Measurements from ENCODE around the gene BTG2.

BTG2 gene

DNA sequence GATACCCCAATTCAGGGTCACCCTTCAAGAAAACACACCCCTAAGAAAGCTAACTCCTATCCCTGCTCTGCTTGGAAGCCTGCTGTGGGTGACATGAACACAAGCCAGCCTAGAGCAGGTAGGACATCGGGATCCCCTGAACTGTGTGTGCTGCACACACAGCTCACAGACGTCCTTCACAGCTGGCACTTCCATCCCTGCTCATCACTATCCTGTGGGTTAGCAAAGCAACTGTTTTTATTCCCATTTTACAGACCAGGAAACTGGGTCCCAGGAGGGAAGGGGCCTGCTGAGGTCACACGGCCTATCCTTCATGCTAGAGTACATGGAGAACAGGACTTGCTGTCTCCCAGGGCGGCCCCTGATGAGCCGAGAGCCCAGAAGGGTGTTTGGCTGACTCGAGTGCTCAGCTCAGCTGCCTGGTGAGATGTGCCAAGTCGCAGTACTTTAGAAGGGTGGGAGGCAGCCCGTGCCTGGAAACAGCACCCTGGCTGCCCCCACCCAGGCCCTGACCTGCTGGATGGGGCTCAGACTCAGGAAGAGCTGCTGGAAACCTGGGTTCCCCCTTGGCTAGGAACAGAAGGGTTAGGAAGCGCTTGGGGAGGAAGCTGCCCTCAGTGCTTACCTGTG, 28.3 kb upstream of the BTG2 start:
- DNase-seq: no peak

DNA sequence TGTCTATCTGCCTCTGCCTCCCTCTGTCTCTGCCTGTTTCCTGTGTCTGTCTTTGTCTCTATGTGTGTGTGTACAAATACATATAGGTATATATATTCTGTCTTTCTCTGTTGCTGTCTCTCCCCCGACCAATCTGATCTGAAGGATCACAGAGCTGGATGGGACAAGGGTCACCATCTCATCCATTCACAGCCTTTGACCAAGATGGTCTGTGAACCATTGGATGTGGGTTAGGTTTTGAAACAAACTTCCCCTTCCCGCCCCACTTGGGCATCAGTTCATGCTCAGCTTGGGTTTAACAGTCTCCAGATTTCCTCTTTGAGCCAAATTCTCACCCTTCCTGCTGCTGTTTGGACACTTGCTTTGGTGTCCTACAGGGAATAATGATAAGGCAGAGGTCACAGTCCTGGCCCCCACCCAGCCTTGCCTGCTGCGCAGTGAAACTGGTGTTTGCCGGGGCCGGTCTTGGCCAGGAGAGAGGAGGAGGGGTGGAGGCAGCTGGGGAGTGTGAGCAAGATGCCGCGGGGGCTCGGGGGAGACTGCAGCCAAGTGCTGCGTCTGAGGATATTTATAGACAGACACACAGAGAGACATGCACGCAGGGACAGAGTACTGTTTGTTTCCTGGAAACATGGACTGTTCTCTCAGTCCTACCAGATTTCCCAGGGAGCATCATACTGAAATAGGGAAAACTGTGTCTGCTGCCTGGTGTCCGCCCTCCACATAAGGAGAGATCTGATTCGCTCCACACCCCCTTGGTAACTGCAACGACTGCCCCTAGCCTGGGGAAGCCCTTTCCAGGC, 27.0 kb upstream of the BTG2 start:
- peak; percentile 88 for DNase-seq

DNA sequence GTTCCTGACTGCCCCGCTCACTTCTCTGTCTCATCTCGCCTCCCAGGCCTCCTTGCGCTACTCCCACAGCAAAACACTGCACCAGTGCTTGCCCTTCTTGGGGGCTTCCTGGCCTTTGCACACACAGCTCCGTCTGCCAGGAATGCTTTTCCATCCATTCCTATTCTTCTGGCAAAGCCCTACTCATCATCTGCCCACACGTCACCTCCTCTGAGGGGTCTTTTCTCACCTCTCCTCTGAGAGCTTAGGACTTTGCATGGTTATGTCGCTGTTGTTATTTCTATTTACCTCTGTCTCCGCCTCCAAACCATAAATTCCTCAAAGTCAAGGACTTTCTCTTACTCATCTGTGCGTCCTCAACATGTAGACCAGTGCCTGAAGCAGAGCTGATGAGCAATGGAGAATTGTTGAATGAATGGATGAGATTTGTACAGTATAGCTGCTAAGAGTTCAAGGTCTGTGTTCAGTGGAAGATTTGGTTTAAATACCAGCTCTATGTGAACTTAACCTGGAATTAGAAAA, 26.4 kb upstream of the BTG2 start:
- DNase-seq: no peak

DNA sequence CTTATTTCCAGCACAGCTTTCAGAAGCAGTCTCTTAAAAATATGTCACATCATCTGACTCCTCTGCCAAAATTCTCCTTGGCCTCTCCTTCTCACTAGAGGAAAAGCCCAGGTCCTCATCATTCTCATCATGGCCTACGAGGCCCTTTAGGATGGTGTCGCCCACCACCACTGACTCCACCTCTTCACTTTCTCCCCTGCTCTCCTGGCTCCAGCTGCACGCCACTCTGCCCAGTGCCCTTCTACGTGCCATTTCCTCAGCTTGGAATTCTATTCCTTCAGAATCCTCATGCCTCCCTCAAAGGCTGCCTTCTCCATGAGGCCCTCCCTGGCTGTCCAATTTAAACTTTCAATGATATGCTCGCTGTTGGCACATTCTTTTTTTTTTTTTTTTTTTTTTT, 25.3 kb upstream of the BTG2 start:
- no peak for DNase-seq

DNA sequence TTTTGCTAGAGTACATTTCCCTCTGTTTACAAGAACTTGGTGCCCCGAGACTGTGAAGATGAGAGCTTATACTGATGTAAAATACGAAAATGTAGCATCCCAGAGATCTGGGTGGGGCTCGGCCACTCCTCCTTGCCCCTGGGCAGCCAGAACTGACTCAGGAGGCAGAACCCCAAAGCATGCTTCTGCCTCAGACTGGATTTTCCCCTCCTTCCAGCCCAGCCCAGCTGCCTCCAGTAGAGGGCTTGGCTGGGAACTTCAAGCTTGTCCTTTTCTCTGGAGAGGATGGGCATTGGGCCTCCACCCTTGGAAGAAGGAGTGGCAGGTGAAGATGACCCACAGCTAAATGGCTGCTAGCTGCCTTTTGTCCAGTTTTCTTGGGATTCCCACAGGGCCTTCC, 24.3 kb upstream of the BTG2 start:
- no peak for DNase-seq

DNA sequence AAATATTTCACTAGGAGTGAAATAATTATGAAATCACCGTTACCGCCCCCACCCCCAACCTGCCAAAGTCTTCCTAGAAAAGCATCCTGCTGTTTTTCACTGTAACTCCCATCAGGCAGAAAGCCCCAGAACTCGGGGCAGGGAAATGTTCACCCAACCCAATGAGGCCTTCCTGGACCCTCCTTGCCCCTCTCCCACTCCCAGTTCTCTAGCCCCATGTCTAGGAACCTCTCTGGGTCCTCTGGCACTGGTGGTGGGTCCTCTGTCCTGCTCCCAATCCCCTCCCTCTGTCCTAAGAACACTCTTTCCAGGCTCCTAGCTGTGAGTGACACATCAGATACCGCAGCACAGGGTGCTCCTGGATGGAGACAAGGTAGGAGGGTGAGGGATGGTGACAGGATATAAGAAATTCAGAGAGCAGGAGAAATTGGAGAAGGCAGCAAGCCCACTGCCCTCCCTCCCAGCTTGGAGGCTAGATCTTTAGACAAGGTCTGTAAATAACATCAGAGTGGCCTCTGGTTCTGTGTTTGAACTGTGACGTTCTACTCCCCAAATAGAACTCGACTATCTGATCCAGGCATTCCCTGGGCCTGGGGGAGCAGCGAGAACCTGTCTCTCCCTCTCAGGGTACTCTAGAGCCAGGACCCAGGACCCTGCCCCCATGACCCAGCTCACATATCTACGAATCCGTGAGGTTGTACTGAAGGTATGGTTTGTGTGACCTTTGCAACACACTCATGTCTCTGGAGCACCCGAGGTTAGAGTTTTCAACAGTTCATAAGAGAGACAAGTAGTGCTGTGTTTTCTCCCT, 23.3 kb upstream of the BTG2 start:
- no peak for DNase-seq

DNA sequence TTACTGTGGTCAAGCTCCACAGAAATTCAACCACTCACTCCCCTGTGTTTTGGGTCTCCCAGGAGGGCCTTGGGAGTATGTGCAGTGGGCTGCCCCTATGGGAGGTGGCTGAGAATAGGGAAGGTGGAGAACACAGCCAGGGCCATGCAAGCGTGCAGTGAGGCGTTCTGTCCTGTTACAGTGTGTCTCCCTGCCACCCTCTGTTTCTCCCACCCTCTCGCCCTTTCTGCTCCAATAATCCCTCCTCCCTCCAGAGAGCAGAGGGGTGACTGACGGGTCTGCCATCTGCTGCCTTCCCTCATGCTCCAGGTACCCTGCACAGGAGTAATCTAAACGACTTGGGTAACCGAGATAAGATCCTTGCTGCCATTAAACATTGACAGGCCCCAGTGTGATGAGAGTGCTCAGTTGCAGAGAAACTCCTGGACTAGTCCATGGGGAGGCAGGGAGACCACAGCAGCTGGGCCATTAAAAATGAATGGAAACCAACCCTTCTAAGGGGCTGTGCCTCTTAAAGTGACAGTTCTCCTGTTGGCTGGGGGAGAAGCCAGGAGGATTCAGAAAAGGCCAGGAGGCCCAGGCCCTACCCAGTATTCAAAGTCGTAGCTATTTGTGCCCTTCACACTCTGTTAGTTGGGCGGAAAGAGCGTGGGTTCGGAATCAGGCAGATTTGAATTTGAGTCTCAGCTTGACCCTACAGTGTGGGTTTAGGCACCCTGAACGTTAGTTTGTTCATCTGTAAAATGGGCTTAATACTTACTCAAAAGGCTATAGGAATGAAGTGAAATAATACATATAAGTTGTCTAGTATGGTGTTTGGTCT, 22.4 kb upstream of the BTG2 start:
- no peak for DNase-seq

DNA sequence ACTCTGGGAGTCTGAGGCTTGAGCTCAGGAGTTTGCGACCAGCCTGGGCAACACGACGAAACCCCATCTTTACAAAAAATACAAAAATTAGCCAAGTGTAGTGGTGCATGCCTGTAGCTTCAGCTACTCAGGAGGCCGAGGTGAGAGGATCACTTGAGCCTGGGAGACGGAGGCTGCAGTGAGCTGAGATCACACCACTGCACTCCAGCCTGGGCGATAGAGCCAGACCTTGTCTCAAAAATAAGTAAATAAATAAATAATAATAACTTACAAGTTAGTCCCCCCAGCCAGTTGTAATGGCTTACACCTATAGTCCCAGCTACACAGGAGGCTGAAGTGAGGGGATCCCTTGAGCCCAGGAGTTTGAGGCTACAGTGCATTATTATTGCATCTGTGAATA, 21.7 kb upstream of the BTG2 start:
- DNase-seq: no peak

DNA sequence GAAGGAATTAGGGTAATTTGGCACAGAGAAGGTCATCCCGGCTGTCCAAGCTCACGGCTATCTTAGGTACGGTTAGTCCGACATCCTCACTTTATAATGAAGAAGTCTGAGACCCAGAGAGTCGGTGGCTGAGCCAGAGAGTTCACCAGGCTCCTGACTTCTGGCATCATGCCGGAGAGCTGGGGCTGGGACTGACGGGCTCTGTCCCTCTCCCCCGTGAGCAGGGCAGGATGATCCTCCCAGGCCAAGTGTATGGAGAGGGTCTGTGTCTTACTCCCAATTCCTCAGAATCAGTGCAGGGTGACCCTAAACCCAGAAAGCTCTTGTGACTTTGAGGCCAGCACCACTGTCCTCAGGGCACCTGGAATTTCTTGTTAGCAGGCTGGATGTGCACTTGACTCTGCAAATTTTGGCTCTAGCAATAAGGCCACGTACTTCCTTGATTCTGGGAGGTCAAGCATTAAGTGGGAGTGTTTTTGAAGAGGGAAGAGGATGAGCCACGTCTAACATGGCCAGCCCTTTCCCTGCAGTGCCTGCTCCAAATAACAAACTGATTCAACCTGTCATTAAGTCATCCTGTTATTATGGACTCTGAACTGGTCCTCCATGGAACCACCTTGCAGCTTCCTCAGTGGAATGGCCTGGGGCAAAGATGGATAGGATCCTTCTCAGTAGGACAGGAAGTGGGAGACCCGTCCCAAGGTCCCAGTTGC, 20.8 kb upstream of the BTG2 start:
- DNase-seq: no peak

DNA sequence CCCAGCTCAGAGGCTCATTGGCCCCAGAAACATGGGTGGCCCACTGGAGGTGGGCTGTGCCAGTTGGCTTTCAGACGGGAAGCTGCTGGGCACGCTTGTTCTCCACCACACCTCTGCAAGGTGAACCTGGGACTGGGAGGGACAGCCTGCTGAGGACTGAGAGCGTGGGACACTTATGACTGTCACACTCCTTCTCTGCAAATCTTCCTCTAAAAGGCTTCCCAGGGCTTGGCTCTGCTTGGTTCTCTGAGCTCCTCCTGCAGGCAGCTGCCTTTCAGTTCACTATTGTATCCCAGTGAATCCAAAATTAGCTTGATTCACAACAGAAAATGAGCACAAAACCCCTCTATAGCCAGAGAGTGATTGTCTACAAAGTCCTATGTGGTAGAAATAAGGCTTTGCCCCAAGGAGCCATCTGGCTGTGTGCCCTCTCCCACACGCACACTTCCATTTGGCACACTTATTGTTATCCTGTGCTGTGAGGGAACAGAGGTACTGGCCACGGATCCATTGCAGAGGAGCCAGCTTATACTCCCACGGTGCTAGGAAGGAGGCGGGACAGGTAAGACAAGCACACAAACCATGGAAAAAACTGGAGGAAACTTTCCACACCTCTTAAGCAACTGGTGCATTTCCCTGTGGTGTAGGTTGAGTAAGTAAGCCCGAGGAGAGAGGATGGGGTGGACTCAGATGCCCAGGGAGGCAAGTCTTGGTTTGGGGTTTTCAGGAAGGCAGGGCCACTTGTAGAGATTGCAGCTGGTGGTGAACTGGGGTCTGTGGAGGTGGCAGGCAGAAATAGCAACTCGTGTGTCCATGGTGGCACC, 18.9 kb upstream of the BTG2 start:
- no peak for DNase-seq

DNA sequence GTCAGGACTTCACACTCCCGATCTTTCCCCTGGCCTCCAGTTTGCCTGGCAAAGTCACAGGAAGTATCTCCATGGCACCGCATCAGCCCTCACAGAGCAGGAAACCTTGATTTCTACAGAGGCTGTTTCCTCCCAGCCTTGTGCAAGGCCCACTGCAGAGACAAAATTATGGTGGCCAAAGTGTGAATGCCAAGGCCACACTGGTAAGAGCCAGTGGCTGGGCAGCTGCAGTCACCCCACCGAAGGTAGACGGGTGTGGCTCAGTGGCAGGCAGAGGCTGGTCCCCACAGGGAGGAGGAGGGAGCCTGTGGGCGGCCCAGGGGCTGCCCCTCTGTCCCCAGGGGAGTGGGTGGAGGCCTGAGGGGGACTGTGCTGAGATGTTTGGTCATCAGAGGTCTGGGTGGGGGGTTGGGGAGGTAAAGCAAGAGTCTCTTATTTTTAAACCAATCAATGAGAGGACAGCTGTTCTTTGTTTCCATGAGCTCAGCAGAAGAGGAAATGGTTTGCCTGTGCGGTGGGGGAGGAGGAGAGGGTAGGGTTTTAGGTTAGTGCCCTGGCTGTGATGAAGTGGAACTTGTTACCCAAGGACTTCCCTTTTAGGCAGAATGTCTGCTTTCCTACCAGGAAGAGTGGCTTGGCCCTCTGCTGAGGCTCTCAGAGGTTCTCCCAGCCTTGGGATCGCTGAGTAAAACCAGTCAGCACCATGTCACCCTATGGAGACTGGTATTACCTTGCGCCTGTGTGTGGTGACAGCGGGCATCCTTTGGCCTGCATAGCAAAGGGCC, 18.0 kb upstream of the BTG2 start:
- DNase-seq: no peak

DNA sequence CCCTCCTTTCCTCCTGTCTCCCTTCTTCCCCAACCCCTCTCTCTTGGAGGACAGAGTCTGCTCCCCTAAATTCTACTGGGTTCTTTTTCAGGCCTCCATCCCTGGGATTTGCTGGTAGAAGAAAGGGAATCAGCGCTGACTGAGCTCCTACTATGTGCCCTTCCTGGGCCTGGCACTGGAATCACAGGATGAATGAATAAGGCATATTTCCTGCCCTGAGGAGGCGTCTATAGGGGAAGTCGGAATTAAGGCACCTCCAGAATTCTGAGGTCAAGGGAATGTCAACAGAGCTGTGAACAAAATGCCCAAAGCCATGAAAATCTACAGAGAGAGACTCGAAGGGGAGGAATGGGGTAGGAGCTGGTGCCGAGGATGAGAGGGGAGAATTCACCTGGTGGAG, 17.4 kb upstream of the BTG2 start:
- DNase-seq: no peak

DNA sequence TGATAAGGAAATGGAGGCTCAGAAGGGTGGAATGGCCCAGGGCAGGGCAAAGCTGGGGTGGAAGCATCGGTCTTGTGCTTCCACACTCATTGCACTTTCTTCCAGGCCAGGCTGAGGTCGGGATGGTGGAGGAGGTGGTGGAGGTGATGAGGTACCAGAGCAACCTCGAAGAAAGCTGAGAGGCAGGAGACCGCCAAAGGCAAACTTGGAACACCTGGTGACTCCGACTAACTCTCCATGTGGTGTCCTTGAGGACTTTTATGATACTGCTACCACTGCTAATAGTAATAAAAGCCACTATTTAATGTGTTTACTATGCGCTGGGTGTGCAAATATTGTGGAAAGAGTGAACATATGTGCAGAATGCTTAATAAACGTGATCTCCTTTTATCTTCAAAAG, 16.9 kb upstream of the BTG2 start:
- DNase-seq: no peak

DNA sequence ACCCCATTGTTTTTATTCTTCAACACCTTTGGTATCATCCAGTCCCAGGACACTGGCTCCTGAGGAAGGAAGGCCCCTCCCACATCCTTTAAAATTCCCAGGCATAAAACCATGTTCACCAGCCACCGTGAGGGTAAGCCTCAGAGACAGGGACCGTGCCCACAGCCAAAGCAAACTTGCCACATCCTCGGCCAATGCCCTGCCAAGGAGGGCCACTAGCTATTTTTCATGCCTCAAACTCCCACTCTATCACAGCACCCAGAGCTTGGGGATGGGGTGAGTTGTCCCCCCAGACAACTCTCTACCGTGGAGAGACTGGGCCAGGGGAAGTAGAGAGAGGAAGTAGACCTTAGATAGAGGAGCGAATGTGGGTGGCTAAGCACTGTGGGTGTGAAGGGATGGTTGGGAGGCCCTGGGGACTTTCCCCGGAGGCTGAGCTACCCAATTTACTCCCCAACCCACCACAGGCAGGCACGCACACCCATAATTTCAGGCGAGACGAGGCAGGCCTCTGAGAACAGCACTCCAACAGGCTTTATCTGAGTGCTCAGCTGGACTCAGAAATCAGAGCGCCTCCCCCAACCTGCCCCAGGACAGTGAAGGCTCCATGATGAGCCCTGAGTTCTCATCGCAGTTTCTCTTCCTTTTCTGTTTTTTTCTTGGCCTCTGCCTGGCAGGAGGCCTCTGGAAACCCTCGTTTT, 15.9 kb upstream of the BTG2 start:
- DNase-seq: no peak

DNA sequence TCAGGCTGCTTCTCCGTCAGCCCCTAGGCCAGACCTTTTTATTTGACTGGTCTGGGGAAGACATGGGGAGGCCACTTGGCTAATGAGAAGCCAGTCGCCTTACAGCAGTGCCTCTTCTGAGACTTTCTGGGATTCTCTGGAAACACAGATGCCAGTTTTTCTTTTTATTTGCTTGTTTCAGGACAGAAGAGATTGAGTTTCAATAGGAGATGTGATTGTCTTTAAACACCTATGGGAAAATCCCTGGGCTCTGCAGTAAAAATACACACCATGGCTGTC, 15.4 kb upstream of the BTG2 start:
- DNase-seq: no peak

DNA sequence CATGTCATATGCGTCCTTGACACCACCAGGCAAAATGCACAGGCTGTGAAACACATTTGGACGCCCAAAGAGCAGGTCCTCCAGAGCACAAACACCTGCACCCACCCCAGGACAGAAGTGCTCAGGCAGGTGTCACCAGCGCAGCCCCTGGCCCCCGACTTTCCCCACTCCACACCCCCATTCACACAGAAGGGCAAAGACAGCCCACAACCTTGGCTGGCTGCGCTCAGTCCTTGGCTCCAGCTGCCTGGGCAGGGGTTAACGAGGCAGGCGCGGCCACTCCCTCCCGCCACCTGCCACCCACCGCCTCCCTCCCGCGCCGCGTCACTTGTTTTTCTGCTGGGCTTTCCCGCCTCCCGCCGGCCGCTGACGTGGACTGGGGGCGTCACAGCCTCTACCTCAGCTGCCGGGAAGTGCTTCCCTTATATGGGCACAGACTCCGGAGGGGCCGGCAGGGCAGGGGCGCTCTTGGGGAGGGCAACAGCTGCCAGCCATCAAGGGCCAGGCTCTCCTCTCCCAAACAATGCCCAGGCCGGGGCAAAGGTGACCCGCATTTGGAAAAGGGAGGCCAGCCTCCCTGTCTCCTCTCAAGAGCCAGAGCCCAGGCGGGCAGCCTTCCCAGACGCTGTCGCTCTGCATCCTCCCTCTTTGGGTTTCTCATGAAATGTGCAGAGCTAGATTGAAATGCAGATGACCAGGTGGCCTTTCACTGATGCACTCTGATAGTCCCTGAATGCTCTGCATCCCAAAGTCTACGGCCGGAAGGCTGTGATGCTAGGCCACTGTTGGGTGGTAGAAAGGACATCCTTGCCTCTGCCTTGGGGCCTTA, 14.8 kb upstream of the BTG2 start:
- DNase-seq: peak; percentile 93

DNA sequence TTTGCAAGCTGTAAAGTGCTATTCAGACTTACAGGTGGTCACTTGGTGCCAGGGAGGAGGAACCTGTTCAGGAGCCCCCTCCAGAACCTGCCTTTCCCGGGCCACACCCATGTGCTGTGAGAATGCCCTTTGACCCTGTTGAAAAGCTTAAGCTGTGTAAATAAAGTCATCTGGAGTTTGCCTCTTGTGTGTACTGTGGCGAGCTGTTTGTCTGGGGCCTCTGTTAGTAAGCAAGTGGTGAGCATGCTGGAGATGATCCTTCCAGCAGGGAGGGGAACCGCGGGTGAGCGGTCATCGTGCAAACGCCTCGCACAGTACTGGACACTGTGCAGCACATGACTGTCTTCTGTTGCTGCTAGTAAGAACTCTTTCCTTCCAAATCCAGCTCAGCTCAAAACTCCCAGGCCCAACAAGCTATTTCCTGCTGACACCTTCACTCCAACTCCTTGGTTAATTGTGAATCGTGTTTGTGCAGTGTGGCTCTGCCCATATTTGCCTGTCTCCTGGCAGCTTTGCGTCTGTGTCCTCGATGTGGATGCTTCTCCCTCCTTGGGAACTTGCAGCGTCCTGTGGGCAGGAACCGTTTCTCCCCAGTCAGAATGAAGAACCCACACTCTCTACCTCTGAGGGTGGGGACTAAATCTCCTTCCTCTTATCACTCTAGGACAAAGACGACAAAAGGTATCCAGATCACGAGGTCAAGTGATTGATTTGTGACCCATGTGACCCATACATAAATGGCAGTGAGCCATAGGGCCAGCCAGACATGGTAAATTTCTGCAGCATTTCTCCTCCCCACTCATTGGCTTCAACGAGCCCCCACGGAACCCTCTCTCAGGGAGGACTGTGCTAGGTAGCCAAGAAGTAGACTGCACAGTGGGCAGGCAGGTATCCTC, 13.9 kb upstream of the BTG2 start:
- DNase-seq: no peak

DNA sequence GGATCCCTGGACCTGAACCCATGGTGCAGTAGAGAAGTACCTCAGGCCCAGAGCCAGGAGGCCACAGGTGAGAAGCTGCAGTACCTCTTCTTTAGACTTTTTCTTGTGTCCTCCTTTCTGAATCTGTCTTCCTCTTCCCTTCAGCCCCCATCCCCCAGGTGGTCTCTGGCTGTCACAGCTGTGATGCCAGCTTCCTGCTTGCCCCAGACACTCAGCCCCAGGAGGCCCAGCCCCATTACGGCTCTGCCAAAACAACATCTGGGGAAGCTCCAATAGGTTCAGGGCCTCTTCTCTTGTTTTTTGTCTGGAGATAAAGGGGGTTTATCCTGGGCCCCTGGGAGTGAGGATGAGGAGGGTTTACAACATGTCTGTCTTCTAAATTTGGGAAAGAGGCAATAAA, 9.5 kb upstream of the BTG2 start:
- DNase-seq: no peak

Data from NCI-H446 treated with DMSO at 0.1 percent for 48 hours (cell line).